T-cell (primary cell): ENCODE data around the gene NR1H3. TPM values are rescaled to one million over a fixed set of nuclear protein-coding genes. Genes with fewer than 3 reads are reported as not detected.

Experiments
- ATAC-seq, 4 experiments: fragments of 200-7000 bp in 3 of 4; fragments of 150-1000 bp in 1 of 4; cut with Tn5 transposase; replicated peaks in 1 of 4; 1 replicate in 3 of 4; 2 replicates in 1 of 4; pipeline ENCODE4 v1.10.0; 2021; ENCODE audit warnings: moderate library complexity in 3 of 4, mild to moderate bottlenecking in 2 of 4, moderate number of reproducible peaks in 1 of 4
- CTCF ChIA-PET, 2 donors: fragments of 300-600 bp; sonication (Branson Sonifier 250); formaldehyde crosslinking; loops; one replicate each; lab custom pipeline; 2022; ENCODE audit warnings: antibody characterized with exemption in 2 of 2; lab: Charles Lee
- POLR2A ChIA-PET, 2 donors: fragments of 300-600 bp; sonication (Branson Sonifier 250); formaldehyde crosslinking; loops; one replicate each; lab custom pipeline; 2022; ENCODE audit warnings: antibody characterized with exemption in 2 of 2; lab: Charles Lee
- DNase-seq, 35 experiments: peaks; one replicate each; pipeline versions ENCODE4 v3.0.0 to v3.0.0-alpha.2; 2013 to 2023
- H3K27ac ChIP-seq: one replicate; pipeline ENCODE4 v1.5.1; 2013; ENCODE audit warnings: low read length
- H3K27me3 ChIP-seq, 2 experiments: replicated peaks in 1 of 2; 1 replicate in 1 of 2; 2 replicates in 1 of 2; pipeline versions ENCODE4 v1.6.1 to v1.7.0; 2013; ENCODE audit warnings: low read length in 1 of 2, mixed read lengths in 1 of 2; ENCODE audit not compliant: control insufficient read depth in 2 of 2, insufficient read depth in 2 of 2; ENCODE audit errors: extremely low read depth in 1 of 2
- H3K36me3 ChIP-seq, 2 donors: 1 replicate in 1 of 2; 2 replicates in 1 of 2; pipeline versions ENCODE4 v1.6.1 to v1.7.0; 2013; ENCODE audit warnings: low read length in 1 of 2; ENCODE audit not compliant: control insufficient read depth in 2 of 2, insufficient read depth in 1 of 2; ENCODE audit errors: extremely low read depth in 1 of 2
- H3K4me1 ChIP-seq, 2 experiments: 1 replicate in 1 of 2; 2 replicates in 1 of 2; pipeline versions ENCODE4 v1.6.1 to v1.7.0; 2013; ENCODE audit warnings: low read length in 2 of 2, mixed read lengths in 1 of 2; ENCODE audit not compliant: insufficient read depth in 2 of 2, control insufficient read depth in 1 of 2; ENCODE audit errors: extremely low read depth in 1 of 2
- H3K4me3 ChIP-seq, 2 donors: 1 replicate in 1 of 2; 2 replicates in 1 of 2; pipeline versions ENCODE4 v1.5.1 to v1.7.0; 2013; ENCODE audit warnings: mild to moderate bottlenecking in 2 of 2, low read length in 1 of 2, moderate library complexity in 1 of 2; ENCODE audit not compliant: control insufficient read depth in 1 of 2; ENCODE audit errors: extremely low read depth in 1 of 2
- H3K9me3 ChIP-seq: 2 replicates; pipeline ENCODE4 v1.7.0; 2013
- H3K27ac Mint-ChIP-seq, 2 donors: one replicate each; pipeline ENCODE4 v1.8.0; 2020 to 2021; ENCODE audit warnings: mild to moderate bottlenecking in 2 of 2, mixed read lengths in 2 of 2
- H3K27me3 Mint-ChIP-seq, 2 donors: one replicate each; pipeline ENCODE4 v1.8.0; 2021 to 2022; ENCODE audit warnings: mixed read lengths in 2 of 2
- H3K36me3 Mint-ChIP-seq: one replicate; pipeline ENCODE4 v1.8.0; 2021; ENCODE audit warnings: mixed read lengths
- H3K4me1 Mint-ChIP-seq, 3 donors: one replicate each; pipeline ENCODE4 v1.8.0; 2020 to 2022; ENCODE audit warnings: mixed read lengths in 3 of 3, mild to moderate bottlenecking in 1 of 3
- H3K4me3 Mint-ChIP-seq, 3 donors: one replicate each; pipeline ENCODE4 v1.8.0; 2020 to 2022; ENCODE audit warnings: mild to moderate bottlenecking in 3 of 3, mixed read lengths in 3 of 3, moderate library complexity in 3 of 3
- H3K9me3 Mint-ChIP-seq, 3 donors: one replicate each; pipeline ENCODE4 v1.8.0; 2020 to 2022; ENCODE audit warnings: mixed read lengths in 3 of 3
- WGBS: methylation state at CpG from one replicate; pipeline ENCODE4 v1.1.5; 2013; ENCODE audit warnings: missing lambda C conversion rate; ENCODE audit not compliant: insufficient coverage; 5-methylcytosine and 5-hydroxymethylcytosine counted together
- total RNA-seq, 35 experiments: library from RNA in 6 of 35; stranded (reverse) in 6 of 35; fragments of 120-200 nt in 1 of 35; gene quantifications; one replicate each; pipeline versions ENCODE4 v1.2.1 to v1.2.4 and lab custom pipeline; 2013 to 2026

Gene NR1H3
- total RNA-seq, 5 donors from 2014 or later (not counting 1 experiment from before 2014, with no cell fraction given): 3.6 to 16.7 (median 11.7) TPM

- Mint-ChIP-seq H3K27me3 (no peaks in the 10 kb centered on the region), H3K4me3 (no peak overlapping the region), H3K9me3 (no peaks in the 10 kb centered on the region), H3K36me3 (peaks cover 53% of the 10 kb centered on the region), H3K27ac (no peak overlapping the region), H3K4me1 (peaks cover 0 to 7% (median 2%) of the 10 kb centered on the region in 3 donors)
- no peak for ATAC-seq
- no peak overlapping the region for H3K4me3 ChIP-seq
- ChIA-PET CTCF (interaction anchor here in 1 of 2 donors (1.0 kb wide), 1 partner anchor 9 kb away, joined by 3 read pairs; no protein-coding TSS in a partner anchor), POLR2A (no interaction called here)
- no peak overlapping the region for H3K27ac ChIP-seq
- H3K27me3 ChIP-seq: no peaks in the 10 kb centered on the region
- no peak for DNase-seq
- no peaks in the 10 kb centered on the region for H3K9me3 ChIP-seq
- no peaks in the 10 kb centered on the region for H3K4me1 ChIP-seq
- H3K36me3 ChIP-seq: peaks cover 27 to 94% of the 10 kb centered on the region in 2 donors
These were observed 22.3 kb downstream of the NR1H3 start for GRCh38 chr11:47280099-47280498.

GRCh38 chr11:47280860-47281259, 23.1 kb downstream of the NR1H3 start:
- Histone ChIP-seq H3K4me3 (no peak overlapping the region), H3K36me3 (peaks cover 26 to 94% of the 10 kb centered on the region in 2 donors), H3K27me3 (no peaks in the 10 kb centered on the region), H3K27ac (no peak overlapping the region), H3K4me1 (no peaks in the 10 kb centered on the region), H3K9me3 (no peaks in the 10 kb centered on the region)
- Mint-ChIP-seq H3K4me3 (no peak overlapping the region), H3K36me3 (peaks cover 58% of the 10 kb centered on the region), H3K4me1 (peaks cover 0 to 6% (median 2%) of the 10 kb centered on the region in 3 donors), H3K27ac (no peak overlapping the region), H3K9me3 (no peaks in the 10 kb centered on the region), H3K27me3 (no peaks in the 10 kb centered on the region)
- CTCF ChIA-PET: interaction anchor here in 1 of 2 donors (1.0 kb wide), 1 partner anchor 10 kb away, joined by 3 read pairs; no protein-coding TSS in a partner anchor
- WGBS: 87% methylated on average over 2 of the region's 5 CpGs
- POLR2A ChIA-PET: interaction anchor here (0.6 to 1.1 kb wide), 6 partner anchors 8 to 1039 kb away, joined by 3 to 15 read pairs (median 4); no protein-coding TSS in a partner anchor
- DNase-seq: no peak
- no peak for ATAC-seq

GRCh38 chr11:47282462-47282861, 24.7 kb downstream of the NR1H3 start:
- ATAC-seq (no peak), DNase-seq (no peak)
- H3K4me1 ChIP-seq: no peaks in the 10 kb centered on the region
- 97% methylated on average over 3 of the region's 7 CpGs for WGBS
- H3K9me3 ChIP-seq: no peaks in the 10 kb centered on the region
- ChIA-PET CTCF (interaction anchor here in 1 of 2 donors (0.5 kb wide), 1 partner anchor 40 kb away, joined by 3 read pairs; no protein-coding TSS in a partner anchor), POLR2A (no interaction called here)
- H3K4me3 ChIP-seq: no peak overlapping the region
- H3K36me3 ChIP-seq: peaks cover 23 to 92% of the 10 kb centered on the region in 2 donors
- H3K27me3 ChIP-seq: no peaks in the 10 kb centered on the region
- Mint-ChIP-seq H3K9me3 (no peaks in the 10 kb centered on the region), H3K4me1 (peaks cover 0 to 2% (median 0%) of the 10 kb centered on the region in 3 donors), H3K4me3 (no peak overlapping the region), H3K27me3 (no peaks in the 10 kb centered on the region), H3K36me3 (peaks cover 59% of the 10 kb centered on the region), H3K27ac (no peak overlapping the region)
- H3K27ac ChIP-seq: no peak overlapping the region

GRCh38 chr11:47284151-47284550, 26.4 kb downstream of the NR1H3 start:
- Mint-ChIP-seq H3K27ac (no peak overlapping the region), H3K9me3 (no peaks in the 10 kb centered on the region), H3K4me1 (no peaks in the 10 kb centered on the region), H3K4me3 (no peak overlapping the region), H3K36me3 (peaks cover 58% of the 10 kb centered on the region), H3K27me3 (no peaks in the 10 kb centered on the region)
- ATAC-seq (no peak), DNase-seq (no peak)
- Histone ChIP-seq H3K27me3 (no peaks in the 10 kb centered on the region), H3K4me1 (no peaks in the 10 kb centered on the region), H3K9me3 (no peaks in the 10 kb centered on the region), H3K36me3 (peaks cover 23 to 90% of the 10 kb centered on the region in 2 donors), H3K4me3 (no peak overlapping the region), H3K27ac (no peak overlapping the region)
- POLR2A ChIA-PET: no interaction called here
- CTCF ChIA-PET: no interaction called here
- WGBS: 60% methylated on average over 1 of the region's 4 CpGs

- no peak overlapping the region for H3K4me3 ChIP-seq
- WGBS: over 99% methylated on average over 12 of the region's 13 CpGs
- H3K27me3 Mint-ChIP-seq: no peaks in the 10 kb centered on the region
- H3K36me3 ChIP-seq: peaks cover 23 to 91% of the 10 kb centered on the region in 2 donors
- DNase-seq (no peak), ATAC-seq (no peak)
- H3K4me1 Mint-ChIP-seq: no peaks in the 10 kb centered on the region
- no peak overlapping the region for H3K4me3 Mint-ChIP-seq
- no peaks in the 10 kb centered on the region for H3K9me3 ChIP-seq
- H3K9me3 Mint-ChIP-seq: no peaks in the 10 kb centered on the region
- H3K36me3 Mint-ChIP-seq: peaks cover 67% of the 10 kb centered on the region
- CTCF ChIA-PET: no interaction called here
- no peak overlapping the region for H3K27ac ChIP-seq
- no peak overlapping the region for H3K27ac Mint-ChIP-seq
- POLR2A ChIA-PET: interaction anchor here in 1 of 2 donors (0.6 kb wide), 1 partner anchor 112 kb away, joined by 10 read pairs; no protein-coding TSS in a partner anchor
- no peaks in the 10 kb centered on the region for H3K27me3 ChIP-seq
- no peaks in the 10 kb centered on the region for H3K4me1 ChIP-seq
These were observed 28.4 kb downstream of the NR1H3 start for GRCh38 chr11:47285969-47286770.

- Mint-ChIP-seq H3K9me3 (no peaks in the 10 kb centered on the region), H3K4me1 (no peaks in the 10 kb centered on the region), H3K27ac (no peak overlapping the region), H3K27me3 (no peaks in the 10 kb centered on the region), H3K36me3 (peaks cover 66% of the 10 kb centered on the region), H3K4me3 (no peak overlapping the region)
- WGBS: 95% methylated on average over 3 of the region's 5 CpGs
- CTCF ChIA-PET: no interaction called here
- DNase-seq (no peak), ATAC-seq (no peak)
- H3K27ac ChIP-seq: no peak overlapping the region
- peaks cover 14 to 91% of the 10 kb centered on the region in 2 donors for H3K36me3 ChIP-seq
- no peak overlapping the region for H3K4me3 ChIP-seq
- POLR2A ChIA-PET: no interaction called here
- H3K4me1 ChIP-seq: no peaks in the 10 kb centered on the region
- H3K9me3 ChIP-seq: no peaks in the 10 kb centered on the region
- H3K27me3 ChIP-seq: no peaks in the 10 kb centered on the region
These were observed 30.3 kb downstream of the NR1H3 start for GRCh38 chr11:47288066-47288465.
